Measurements from ENCODE around the gene RCE1.

- no peak for TF ChIP-seq CTCF (IDR thresholded peaks at IDR 0.05; ENCODE audit: insufficient read depth, low read length)
- no peak for TF ChIP-seq POLR2AphosphoS5 (IDR thresholded peaks at IDR 0.05; ENCODE audit: low read depth)
Measured at GRCh38 chr11:66879999-66880398, 36.8 kb downstream of the RCE1 start.

All from HL-60 (cell line).